ELF-1 (cell line): ENCODE results near the gene NTM.

ENCODE experiments used
- DNase-seq: peaks from one replicate; pipeline ENCODE4 v3.0.0-alpha.2; 2016; ENCODE audit warnings: low read depth, low spot score

NTM gene

GRCh38 chr11:132254906-132255305 lies 884.5 kb downstream of the NTM start:
- no peak for DNase-seq

- DNase-seq: no peak
Measured at GRCh38 chr11:132256528-132257279, 886.3 kb downstream of the NTM start.

GRCh38 chr11:132257871-132258270 lies 887.5 kb downstream of the NTM start:
- no peak for DNase-seq

- no peak for DNase-seq
Measured at GRCh38 chr11:132258875-132259274, 888.5 kb downstream of the NTM start.

GRCh38 chr11:132260636-132261035 lies 890.2 kb downstream of the NTM start:
- no peak for DNase-seq

- no peak for DNase-seq
Measured at GRCh38 chr11:132263241-132263640, 892.8 kb downstream of the NTM start.

GRCh38 chr11:132263875-132264274 lies 893.5 kb downstream of the NTM start:
- DNase-seq: no peak

- DNase-seq: no peak
Measured at GRCh38 chr11:132264616-132265015, 894.2 kb downstream of the NTM start.

GRCh38 chr11:132278801-132279574 lies 908.6 kb downstream of the NTM start:
- DNase-seq: no peak

GRCh38 chr11:132284048-132284447 lies 913.6 kb downstream of the NTM start:
- DNase-seq: peak; percentile 74

GRCh38 chr11:132284611-132285010 lies 914.2 kb downstream of the NTM start:
- peak; percentile 15 for DNase-seq

GRCh38 chr11:132285631-132286030 lies 915.2 kb downstream of the NTM start:
- no peak for DNase-seq

- DNase-seq: no peak
Measured at GRCh38 chr11:132286106-132286505, 915.7 kb downstream of the NTM start.

GRCh38 chr11:132288036-132288435 lies 917.6 kb downstream of the NTM start:
- no peak for DNase-seq

GRCh38 chr11:132289590-132290256 lies 919.3 kb downstream of the NTM start:
- DNase-seq: no peak

- DNase-seq: no peak
Measured at GRCh38 chr11:132293586-132293985, 923.2 kb downstream of the NTM start.

GRCh38 chr11:132296946-132297610 lies 926.7 kb downstream of the NTM start:
- DNase-seq: no peak

- DNase-seq: no peak
Measured at GRCh38 chr11:132298357-132298756, 927.9 kb downstream of the NTM start.

GRCh38 chr11:132300283-132300682 lies 929.9 kb downstream of the NTM start:
- no peak for DNase-seq

- no peak for DNase-seq
Measured at GRCh38 chr11:132301465-132301864, 931.0 kb downstream of the NTM start.

- DNase-seq: no peak
Measured at GRCh38 chr11:132301900-132302299, 931.5 kb downstream of the NTM start.
